DMS153 (cell line): ENCODE measurements around the gene TBL1XR1.

Source experiments
- DNase-seq: peaks from one replicate; lab custom pipeline; 2025; lab: John Stamatoyannopoulos, UW

Gene TBL1XR1

GRCh38 chr3:177107461-177108239 lies 89.6 kb downstream of the TBL1XR1 start:
- no peak for DNase-seq

GRCh38 chr3:177106594-177106993 lies 90.7 kb downstream of the TBL1XR1 start:
- no peak for DNase-seq

- DNase-seq: peak; percentile 34
Observed at GRCh38 chr3:177106184-177106583, 91.1 kb downstream of the TBL1XR1 start.

GRCh38 chr3:177105623-177106022 lies 91.7 kb downstream of the TBL1XR1 start:
- DNase-seq: no peak

GRCh38 chr3:177104299-177104992 lies 92.8 kb downstream of the TBL1XR1 start:
- no peak for DNase-seq

- DNase-seq: no peak
Observed at GRCh38 chr3:177102553-177102952, 94.7 kb downstream of the TBL1XR1 start.

- no peak for DNase-seq
Observed at GRCh38 chr3:177098551-177098950, 98.7 kb downstream of the TBL1XR1 start.

- no peak for DNase-seq
Observed at GRCh38 chr3:177096615-177097014, 100.7 kb downstream of the TBL1XR1 start.

- no peak for DNase-seq
Observed at GRCh38 chr3:177093966-177094365, 103.3 kb downstream of the TBL1XR1 start.

- no peak for DNase-seq
Observed at GRCh38 chr3:177089901-177090300, 107.4 kb downstream of the TBL1XR1 start.

GRCh38 chr3:177089110-177089509 lies 108.2 kb downstream of the TBL1XR1 start:
- no peak for DNase-seq

- DNase-seq: no peak
Observed at GRCh38 chr3:177085794-177086193, 111.5 kb downstream of the TBL1XR1 start.

GRCh38 chr3:177084616-177085015 lies 112.7 kb downstream of the TBL1XR1 start:
- DNase-seq: no peak

GRCh38 chr3:177080122-177080521 lies 117.2 kb downstream of the TBL1XR1 start:
- DNase-seq: no peak

- DNase-seq: no peak
Observed at GRCh38 chr3:177079684-177080083, 117.6 kb downstream of the TBL1XR1 start.

GRCh38 chr3:177071496-177072156 lies 125.7 kb downstream of the TBL1XR1 start:
- DNase-seq: no peak

GRCh38 chr3:177069514-177070329 lies 127.6 kb downstream of the TBL1XR1 start:
- DNase-seq: no peak

- no peak for DNase-seq
Observed at GRCh38 chr3:177068967-177069366, 128.3 kb downstream of the TBL1XR1 start.

- no peak for DNase-seq
Observed at GRCh38 chr3:177066068-177066467, 131.2 kb downstream of the TBL1XR1 start.

- DNase-seq: no peak
Observed at GRCh38 chr3:177065285-177066033, 131.8 kb downstream of the TBL1XR1 start.

- no peak for DNase-seq
Observed at GRCh38 chr3:177062052-177062732, 135.1 kb downstream of the TBL1XR1 start.
